GM12872 (cell line): ENCODE results near the gene LMOD2.

Experiments
- TF ChIP-seq, protein P1 (sequence below): IDR thresholded peaks from 3 replicates; pipeline ENCODE4 v1.5.1; 2011; ENCODE audit warnings: low read depth, mild to moderate bottlenecking, low read length, moderate library complexity; ENCODE audit not compliant: insufficient read depth

Gene LMOD2

GRCh38 chr7:123655614-123656013 lies at the start of gene LMOD2:
Gene LMOD2 (plus strand): TSS chr7:123655866. CDS start chr7:123655964, 98 bp downstream.
- TF ChIP-seq, protein P1, sequence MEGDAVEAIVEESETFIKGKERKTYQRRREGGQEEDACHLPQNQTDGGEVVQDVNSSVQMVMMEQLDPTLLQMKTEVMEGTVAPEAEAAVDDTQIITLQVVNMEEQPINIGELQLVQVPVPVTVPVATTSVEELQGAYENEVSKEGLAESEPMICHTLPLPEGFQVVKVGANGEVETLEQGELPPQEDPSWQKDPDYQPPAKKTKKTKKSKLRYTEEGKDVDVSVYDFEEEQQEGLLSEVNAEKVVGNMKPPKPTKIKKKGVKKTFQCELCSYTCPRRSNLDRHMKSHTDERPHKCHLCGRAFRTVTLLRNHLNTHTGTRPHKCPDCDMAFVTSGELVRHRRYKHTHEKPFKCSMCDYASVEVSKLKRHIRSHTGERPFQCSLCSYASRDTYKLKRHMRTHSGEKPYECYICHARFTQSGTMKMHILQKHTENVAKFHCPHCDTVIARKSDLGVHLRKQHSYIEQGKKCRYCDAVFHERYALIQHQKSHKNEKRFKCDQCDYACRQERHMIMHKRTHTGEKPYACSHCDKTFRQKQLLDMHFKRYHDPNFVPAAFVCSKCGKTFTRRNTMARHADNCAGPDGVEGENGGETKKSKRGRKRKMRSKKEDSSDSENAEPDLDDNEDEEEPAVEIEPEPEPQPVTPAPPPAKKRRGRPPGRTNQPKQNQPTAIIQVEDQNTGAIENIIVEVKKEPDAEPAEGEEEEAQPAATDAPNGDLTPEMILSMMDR = no peak

- TF ChIP-seq, protein P1 = no peak
These were observed 48.2 kb upstream of the LMOD2 start for GRCh38 chr7:123607423-123607975.

DNA sequence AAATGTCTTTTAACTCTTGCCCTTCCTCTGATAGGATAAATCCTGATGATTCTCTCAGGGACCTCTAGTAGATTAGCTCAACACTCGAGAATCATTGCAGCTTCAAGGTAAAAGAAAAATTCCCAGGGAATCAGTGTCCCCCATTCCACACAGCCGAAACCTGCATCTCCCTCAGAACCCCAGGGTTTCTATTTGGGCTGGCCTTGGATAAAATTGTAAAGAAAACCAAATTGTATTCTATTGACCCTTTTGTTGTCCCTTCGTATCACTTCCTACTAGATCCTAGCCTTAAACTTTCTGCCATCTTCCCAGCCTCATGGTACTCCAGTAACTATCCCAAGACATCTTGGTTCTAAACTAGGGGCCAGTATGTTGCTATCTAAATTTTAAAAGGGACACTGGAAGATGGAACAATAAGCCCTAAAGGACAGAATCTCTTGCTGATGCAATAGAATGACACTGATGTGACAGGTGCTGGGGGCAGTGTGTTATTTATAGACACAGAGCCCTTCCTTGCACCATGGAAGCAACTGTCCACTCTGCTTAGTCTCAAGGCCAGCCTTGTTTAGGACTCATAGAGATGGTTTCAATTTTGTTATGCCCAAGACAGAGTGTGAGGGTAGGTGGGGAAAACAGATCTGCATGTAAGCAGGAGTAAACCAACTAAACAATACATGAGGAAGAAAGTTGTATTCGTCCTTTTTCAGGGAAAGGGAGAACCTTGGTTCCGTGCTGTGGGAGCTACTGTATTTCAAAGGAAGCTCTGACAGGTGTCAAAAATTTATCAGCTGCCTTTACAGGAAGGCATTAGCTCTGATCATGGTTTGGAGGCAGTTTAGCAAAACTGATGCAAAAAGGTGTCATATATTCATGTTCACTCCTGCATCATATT lies 46.4 kb upstream of the LMOD2 start:
- TF ChIP-seq, protein P1 = no peak

- TF ChIP-seq, protein P1 = no peak
These were observed 45.8 kb upstream of the LMOD2 start for GRCh38 chr7:123609883-123610239.

DNA sequence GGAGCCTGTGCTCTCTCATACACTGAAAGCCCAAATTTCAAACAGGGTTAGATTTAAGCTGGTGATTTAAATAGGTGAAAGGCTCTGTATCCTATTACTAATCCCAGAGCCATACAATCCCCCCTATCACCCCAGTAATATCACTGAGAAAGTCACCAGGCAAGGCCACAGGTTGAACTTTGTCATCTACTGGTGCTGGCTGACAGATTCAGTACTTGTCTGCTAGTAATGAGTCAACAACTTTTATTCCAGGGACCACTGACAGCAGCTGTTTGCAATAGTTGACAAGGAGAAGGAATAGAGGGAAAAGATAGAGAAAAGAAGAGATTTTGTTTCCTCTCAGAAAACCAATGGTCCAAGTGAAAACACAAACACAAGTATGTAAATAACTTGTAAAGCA lies 43.6 kb upstream of the LMOD2 start:
- TF ChIP-seq, protein P1 = no peak

DNA sequence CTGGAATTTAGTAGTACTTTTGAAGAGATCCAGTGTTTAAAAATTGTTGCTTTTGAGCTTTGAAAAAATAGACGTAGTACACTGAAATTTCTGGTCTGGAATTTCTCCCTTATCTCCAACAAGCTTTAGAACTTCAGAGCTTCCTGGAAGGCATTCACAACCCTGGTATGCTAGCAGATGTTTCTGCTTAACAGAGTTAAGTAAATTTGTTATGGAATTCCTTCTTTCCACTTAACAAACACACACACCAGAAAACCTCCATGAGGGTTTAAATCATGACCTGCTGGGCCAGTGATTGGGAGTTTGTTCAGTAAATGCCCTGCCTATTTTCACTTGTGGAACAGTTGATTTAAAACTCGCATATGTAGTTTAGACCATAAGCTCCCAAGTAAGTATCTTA lies 40.3 kb upstream of the LMOD2 start:
- TF ChIP-seq, protein P1 = no peak

DNA sequence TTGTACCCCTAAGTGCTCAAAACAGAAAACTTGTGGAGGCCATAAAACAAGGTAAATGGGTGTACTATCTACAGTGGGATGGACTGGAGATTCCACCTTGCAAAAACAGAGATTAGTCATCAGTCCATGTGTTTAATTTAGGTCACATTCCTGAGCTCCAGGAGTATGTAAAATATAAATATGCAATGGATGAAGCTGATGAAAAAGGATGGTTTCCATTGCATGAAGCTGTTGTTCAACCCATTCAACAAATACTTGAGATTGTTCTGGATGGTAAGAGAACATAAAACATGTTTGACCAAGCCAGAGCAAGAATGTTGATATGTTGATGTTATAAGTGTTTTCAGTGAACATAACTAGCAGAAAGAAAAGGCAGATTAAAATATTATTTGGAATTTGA lies 39.4 kb upstream of the LMOD2 start:
- TF ChIP-seq, protein P1 = no peak
